Esophagus muscularis mucosa (tissue), 3 donors: Measurements from ENCODE around the gene PCDHGA1.

Experiments used
- POLR2A ChIP-seq: fragments of 450-650 bp; IDR thresholded peaks from one replicate; pipeline ENCODE4 v1.6.1; 2017; ENCODE audit warnings: antibody characterized with exemption, moderate library complexity, mild to moderate bottlenecking, low read depth
- TF ChIP-seq, protein P1 (sequence below), 3 experiments: fragments of 200-600 bp in 2 of 3; fragments of 450-650 bp in 1 of 3; sonication (generic) in 2 of 3; IDR thresholded peaks; one replicate each; pipeline ENCODE4 v1.5.1; 2017 to 2019; ENCODE audit warnings: antibody characterized with exemption in 3 of 3, mild to moderate bottlenecking in 2 of 3, moderate library complexity in 1 of 3

DNA sequence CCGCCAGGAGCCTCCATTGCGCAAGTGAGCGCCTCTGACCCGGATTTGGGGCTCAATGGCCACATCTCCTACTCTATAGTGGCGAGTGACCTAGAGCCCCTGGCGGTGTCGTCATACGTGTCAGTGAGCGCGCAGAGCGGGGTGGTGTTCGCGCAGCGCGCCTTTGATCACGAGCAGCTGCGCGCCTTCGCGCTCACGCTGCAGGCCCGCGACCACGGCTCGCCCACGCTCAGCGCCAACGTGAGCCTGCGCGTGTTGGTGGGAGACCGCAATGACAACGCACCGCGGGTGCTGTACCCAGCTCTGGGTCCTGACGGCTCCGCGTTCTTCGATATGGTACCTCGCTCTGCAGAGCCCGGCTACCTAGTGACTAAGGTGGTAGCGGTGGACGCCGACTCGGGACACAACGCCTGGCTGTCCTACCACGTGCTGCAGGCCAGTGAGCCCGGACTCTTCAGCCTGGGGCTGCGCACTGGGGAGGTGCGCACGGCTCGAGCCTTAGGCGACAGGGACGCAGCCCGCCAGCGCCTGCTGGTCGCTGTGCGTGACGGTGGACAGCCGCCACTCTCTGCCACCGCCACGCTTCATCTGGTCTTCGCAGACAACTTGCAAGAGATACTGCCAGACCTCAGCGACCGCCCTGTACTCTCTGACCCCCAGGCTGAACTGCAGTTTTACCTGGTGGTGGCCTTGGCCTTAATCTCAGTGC lies 79.4 kb downstream of the PCDHGA1 start:
- TF ChIP-seq, protein P1, sequence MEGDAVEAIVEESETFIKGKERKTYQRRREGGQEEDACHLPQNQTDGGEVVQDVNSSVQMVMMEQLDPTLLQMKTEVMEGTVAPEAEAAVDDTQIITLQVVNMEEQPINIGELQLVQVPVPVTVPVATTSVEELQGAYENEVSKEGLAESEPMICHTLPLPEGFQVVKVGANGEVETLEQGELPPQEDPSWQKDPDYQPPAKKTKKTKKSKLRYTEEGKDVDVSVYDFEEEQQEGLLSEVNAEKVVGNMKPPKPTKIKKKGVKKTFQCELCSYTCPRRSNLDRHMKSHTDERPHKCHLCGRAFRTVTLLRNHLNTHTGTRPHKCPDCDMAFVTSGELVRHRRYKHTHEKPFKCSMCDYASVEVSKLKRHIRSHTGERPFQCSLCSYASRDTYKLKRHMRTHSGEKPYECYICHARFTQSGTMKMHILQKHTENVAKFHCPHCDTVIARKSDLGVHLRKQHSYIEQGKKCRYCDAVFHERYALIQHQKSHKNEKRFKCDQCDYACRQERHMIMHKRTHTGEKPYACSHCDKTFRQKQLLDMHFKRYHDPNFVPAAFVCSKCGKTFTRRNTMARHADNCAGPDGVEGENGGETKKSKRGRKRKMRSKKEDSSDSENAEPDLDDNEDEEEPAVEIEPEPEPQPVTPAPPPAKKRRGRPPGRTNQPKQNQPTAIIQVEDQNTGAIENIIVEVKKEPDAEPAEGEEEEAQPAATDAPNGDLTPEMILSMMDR (IDR thresholded peaks at IDR 0.05): no peak
- TF ChIP-seq POLR2A: no peak
